ENCODE results near the gene CCDC127. TPM values are rescaled to one million over a fixed set of nuclear protein-coding genes. Genes with fewer than 3 reads are reported as not detected.

The CCDC127 gene
- total RNA-seq, 1 donor from 2014 or later: 9.0 TPM

- ATAC-seq (no peak), DNase-seq (ENCODE audit: low spot score) (no peak)
- intact Hi-C loops (cut with DNase I): no loop called here
Measured at GRCh38 chr5:152077-152476, 65.9 kb downstream of the CCDC127 start.

GRCh38 chr5:150746-151145 lies 67.2 kb downstream of the CCDC127 start:
- no peak for DNase-seq (ENCODE audit: low spot score)
- no peak for ATAC-seq
- intact Hi-C loops (cut with DNase I): no loop called here

- ATAC-seq (no peak), DNase-seq (ENCODE audit: low spot score) (no peak)
- intact Hi-C loops (cut with DNase I): no loop called here
Measured at GRCh38 chr5:149745-150485, 68.0 kb downstream of the CCDC127 start.

- intact Hi-C loops (cut with DNase I): no loop called here
- DNase-seq (ENCODE audit: low spot score): no peak
- no peak for ATAC-seq
Measured at GRCh38 chr5:147751-148150, 70.2 kb downstream of the CCDC127 start.

Other genes with a start within 250 kb of the CCDC127 start
- gene PLEKHG4B, start 126.0 kb downstream of the CCDC127 start, total RNA-seq: 1.1 TPM
- not detected for gene LRRC14B, start 26.7 kb downstream of the CCDC127 start, total RNA-seq
- gene SDHA, start 167 bp upstream of the CCDC127 start, total RNA-seq: 105 TPM
- gene PDCD6, start 53.5 kb upstream of the CCDC127 start, total RNA-seq: 70.3 TPM
- gene AHRR, start 103.6 kb upstream of the CCDC127 start, total RNA-seq: 5.1 TPM
- gene EXOC3, start 225.0 kb upstream of the CCDC127 start, total RNA-seq: 58.4 TPM